ENCODE results near the gene CPTP.

GRCh38 chr1:1297802-1298424, 26.7 kb upstream of the CPTP start:
- no peak for TF ChIP-seq CTCF (IDR thresholded peaks at IDR 0.05; ENCODE audit: low read depth, low read length, missing input control)
- no peak for TF ChIP-seq YY1 (IDR thresholded peaks at IDR 0.05)
- TF ChIP-seq FOXA1 (IDR thresholded peaks at IDR 0.05), result no peak
- no peak for TF ChIP-seq GABPA (IDR thresholded peaks at IDR 0.05 in 1 of 2, conservative IDR thresholded peaks at IDR 0.05 in 1 of 2)
- TF ChIP-seq SP1 (IDR thresholded peaks at IDR 0.05), result no peak
- no peak for TF ChIP-seq RAD21 (IDR thresholded peaks at IDR 0.05)
